HG02571 (cell line): ENCODE results near the gene SZRD1.
A peak's percentile ranks its signal among the peaks of the same experiment; 100 is the strongest.

ENCODE experiments used
- ATAC-seq: cut with Tn5 transposase; IDR thresholded peaks from one replicate; pipeline ENCODE4 v1.9.1; 2021; ENCODE audit warnings: mild to moderate bottlenecking, moderate library complexity; ENCODE audit not compliant: unreplicated experiment

The SZRD1 gene

DNA sequence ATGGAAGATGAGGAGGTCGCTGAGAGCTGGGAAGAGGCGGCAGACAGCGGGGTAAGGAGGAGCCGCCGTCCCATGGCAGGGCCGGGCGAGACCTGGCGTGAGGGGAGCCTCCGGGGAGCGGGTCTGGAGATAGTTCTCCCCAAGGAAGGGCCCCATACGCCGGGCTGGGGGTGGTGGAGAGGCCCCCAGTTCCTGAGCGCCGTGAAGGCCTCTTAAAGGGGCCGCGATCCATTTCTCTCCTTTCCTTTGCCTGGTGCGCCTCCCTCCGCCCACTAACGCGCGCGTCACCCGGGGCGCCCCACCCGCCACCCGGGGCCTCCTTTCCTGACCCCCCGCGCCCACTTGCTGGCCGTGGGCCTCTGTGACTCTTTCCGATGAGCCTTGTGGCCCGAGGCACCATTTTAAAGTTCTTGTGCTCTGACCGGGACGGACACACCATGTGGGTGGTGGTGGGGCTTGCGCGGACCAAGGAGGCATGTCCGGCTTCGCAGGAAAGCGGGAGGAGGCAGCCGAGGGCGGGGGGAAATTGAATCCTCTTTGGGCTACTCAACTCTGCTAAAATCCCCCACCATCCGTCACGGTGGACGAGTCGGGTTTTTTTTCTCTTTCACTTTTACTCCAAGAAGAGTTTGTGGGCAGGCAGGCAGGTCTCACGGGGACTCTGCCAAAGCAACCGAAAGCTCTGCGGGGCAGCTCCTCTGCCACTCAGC is 371 bp downstream of the SZRD1 start:
- peak; percentile 56 for ATAC-seq

- ATAC-seq: no peak
Observed at GRCh38 chr1:16367968-16368890, 1.2 kb downstream of the SZRD1 start.

- ATAC-seq: no peak
Observed at GRCh38 chr1:16369821-16370220, 2.8 kb downstream of the SZRD1 start.

GRCh38 chr1:16371725-16372124 is 4.7 kb downstream of the SZRD1 start:
- ATAC-seq: no peak

- ATAC-seq: no peak
Observed at GRCh38 chr1:16372535-16373285, 5.7 kb downstream of the SZRD1 start.

GRCh38 chr1:16374266-16374665 is 7.2 kb downstream of the SZRD1 start:
- ATAC-seq: no peak

- ATAC-seq: no peak
Observed at GRCh38 chr1:16375521-16376340, 8.7 kb downstream of the SZRD1 start.

GRCh38 chr1:16376971-16377370 is 9.9 kb downstream of the SZRD1 start:
- no peak for ATAC-seq

DNA sequence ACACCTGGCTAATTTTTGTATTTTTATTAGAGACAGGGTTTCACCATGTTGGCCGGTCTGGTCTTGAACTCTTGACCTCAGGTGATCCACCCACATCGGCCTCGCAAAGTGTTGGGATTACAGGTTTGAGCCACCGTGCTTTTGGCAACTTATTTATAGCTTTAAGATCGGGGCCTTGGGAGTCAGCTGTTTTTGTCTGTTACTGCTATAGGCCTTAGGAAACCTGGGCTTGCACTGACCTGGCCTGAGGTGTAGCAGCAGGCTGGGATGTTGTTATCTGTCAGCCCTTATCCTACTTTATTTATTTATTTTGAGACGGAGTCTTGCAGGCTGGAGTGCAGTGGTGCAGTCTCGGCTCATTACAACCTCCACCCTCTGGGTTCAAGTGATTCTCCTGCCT is 11.4 kb downstream of the SZRD1 start:
- ATAC-seq: no peak

GRCh38 chr1:16380868-16381267 is 13.8 kb downstream of the SZRD1 start:
- no peak for ATAC-seq

- ATAC-seq: no peak
Observed at GRCh38 chr1:16383888-16384287, 16.8 kb downstream of the SZRD1 start.

DNA sequence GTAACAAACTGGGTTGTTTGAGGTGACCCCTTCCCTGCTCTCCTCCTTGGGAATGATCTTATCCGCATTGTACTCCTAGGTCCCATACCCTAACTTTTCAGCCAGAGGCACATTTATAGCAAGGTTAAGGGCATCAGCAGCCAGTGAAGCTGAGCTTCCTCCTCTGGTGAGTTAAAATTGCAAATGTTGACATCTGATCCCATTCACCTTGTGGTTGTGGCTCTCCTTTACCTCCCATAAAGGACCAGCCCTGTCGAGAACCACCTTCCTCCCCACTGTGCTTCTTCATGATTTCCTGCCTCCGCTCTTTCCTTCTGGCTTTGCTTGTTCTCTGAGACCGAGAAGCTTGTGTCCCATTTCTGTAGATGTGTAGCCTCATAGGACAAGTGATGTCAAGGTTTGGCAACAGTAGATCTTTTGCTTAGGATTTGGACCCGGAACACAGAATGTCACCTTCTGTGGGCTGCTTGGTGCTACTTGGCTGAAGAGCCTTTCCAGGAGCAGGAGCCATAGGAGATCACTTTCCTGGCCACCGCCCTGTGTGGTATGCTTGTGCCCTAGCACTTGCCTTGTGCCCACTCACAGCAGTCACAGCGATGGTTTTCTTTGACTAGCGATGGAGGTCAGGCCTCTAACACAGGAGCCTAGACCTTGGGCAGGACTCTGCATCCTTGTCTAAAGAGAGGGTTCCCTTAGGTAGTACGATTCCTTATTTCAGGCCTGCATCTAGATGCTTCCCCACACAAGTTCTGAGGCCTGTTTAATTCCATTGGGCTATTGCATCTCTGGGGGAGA is 18.8 kb downstream of the SZRD1 start:
- no peak for ATAC-seq

GRCh38 chr1:16386454-16387113 is 19.5 kb downstream of the SZRD1 start:
- no peak for ATAC-seq

DNA sequence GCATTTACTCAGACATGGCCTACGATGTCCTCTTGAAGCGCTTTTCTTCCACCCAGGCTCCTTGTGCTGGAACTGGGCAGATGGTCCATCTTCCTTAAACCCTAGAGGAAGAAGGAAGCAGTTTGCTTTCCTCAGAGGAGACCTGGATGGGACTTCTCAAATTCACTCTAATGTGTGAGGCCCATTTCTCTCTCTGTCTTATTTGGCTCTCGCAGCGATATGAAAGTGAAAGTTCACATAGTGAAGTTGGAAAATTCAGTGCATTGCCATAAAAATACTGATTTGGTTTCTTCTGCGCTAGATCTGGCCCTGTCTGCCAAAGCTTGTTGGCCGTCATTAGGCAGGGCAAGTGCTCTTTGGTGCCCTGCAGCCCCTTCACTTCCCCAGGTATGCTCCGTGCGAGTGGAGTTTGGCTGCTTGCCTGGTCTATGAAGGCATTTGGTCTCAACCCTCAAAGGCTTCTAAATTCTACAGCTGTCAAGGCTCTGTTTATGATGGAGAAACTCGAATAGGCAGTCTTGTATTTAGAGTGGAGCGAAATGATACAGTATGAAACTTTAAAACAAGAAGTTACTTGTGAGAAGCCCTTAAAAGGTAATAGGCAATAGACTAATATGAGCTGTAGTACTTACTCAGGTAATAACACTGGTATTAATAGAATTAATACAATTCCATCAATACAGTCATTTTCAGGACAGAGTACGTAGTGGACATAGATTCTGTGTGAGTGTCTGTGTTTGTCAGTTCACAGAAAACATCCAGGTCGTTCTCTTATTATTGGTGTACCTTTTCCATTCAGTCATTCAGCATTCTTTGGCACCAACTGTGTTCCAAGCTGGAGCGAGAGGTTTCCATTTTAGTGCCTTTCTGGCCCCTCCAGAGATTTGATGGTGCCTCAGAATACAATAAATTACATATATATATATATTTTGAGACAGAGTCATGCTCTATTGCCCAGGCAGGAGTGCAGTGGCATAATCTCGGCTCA is 20.5 kb downstream of the SZRD1 start:
- ATAC-seq: no peak

- no peak for ATAC-seq
Observed at GRCh38 chr1:16391411-16391810, 24.4 kb downstream of the SZRD1 start.

DNA sequence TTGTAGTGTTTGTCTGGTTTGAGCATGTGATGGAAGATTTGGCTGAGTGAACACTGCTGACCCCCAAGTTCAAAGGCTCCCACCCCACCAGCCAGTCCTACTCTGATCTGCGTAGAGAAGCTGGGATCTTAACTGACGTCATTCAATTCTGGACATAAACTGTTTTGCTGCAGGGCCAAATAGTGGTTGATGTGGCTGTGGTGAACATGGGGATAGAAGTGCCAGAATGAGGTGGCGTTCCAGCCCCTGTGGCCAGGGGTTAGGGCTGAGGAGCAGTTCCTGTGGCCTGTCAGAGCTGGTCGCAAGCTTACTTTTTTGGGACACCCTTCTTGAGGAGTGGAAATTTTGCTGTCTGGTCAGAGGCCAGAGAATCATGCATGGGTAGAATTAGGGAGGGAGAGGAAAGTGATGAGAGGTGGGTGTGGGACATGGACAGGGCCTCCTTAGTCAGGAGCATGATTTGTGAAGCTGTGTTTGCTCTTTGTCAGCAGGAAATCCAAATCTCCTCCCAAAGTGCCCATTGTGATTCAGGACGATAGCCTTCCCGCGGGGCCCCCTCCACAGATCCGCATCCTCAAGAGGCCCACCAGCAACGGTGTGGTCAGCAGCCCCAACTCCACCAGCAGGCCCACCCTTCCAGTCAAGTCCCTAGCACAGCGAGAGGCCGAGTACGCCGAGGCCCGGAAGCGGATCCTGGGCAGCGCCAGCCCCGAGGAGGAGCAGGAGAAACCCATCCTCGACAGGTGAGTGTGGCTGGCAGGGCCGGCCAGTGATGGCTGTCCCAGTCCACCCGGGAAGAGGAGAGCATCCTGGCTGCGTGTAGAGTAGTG is 25.9 kb downstream of the SZRD1 start:
- ATAC-seq: no peak
